ENCODE data around the gene PRDM15. TPM values are rescaled to one million over a fixed set of nuclear protein-coding genes. Genes with fewer than 3 reads are reported as not detected.

The PRDM15 gene
- total RNA-seq, 1 donor from 2014 or later, result 5.4 TPM

- H3K27me3 ChIP-seq (ENCODE audit: control insufficient read depth, insufficient read depth, low read length), result no peaks in the 10 kb centered on the region
- no peak for DNase-seq (ENCODE audit: low read depth)
- no peak for TF ChIP-seq CTCF (IDR thresholded peaks at IDR 0.05; ENCODE audit: insufficient read depth, low read length, poor library complexity, severe bottlenecking)
- H3K4me3 ChIP-seq (ENCODE audit: low read depth, low read length), result no peak overlapping the region
- peaks cover 3% of the 10 kb centered on the region for H3K36me3 ChIP-seq (ENCODE audit: control insufficient read depth, insufficient read depth, low read length)
Measured at GRCh38 chr21:41819856-41820281, 59.3 kb downstream of the PRDM15 start.

GRCh38 chr21:41819236-41819855 lies 59.8 kb downstream of the PRDM15 start:
- H3K36me3 ChIP-seq (ENCODE audit: control insufficient read depth, insufficient read depth, low read length), result peaks cover 3% of the 10 kb centered on the region
- no peak overlapping the region for H3K4me3 ChIP-seq (ENCODE audit: low read depth, low read length)
- TF ChIP-seq CTCF (IDR thresholded peaks at IDR 0.05; ENCODE audit: insufficient read depth, low read length, poor library complexity, severe bottlenecking), result no peak
- no peaks in the 10 kb centered on the region for H3K27me3 ChIP-seq (ENCODE audit: control insufficient read depth, insufficient read depth, low read length)
- no peak for DNase-seq (ENCODE audit: low read depth)

- no peak overlapping the region for H3K4me3 ChIP-seq (ENCODE audit: low read depth, low read length)
- H3K36me3 ChIP-seq (ENCODE audit: control insufficient read depth, insufficient read depth, low read length), result peaks cover 3% of the 10 kb centered on the region
- H3K27me3 ChIP-seq (ENCODE audit: control insufficient read depth, insufficient read depth, low read length), result no peaks in the 10 kb centered on the region
- no peak for TF ChIP-seq CTCF (IDR thresholded peaks at IDR 0.05; ENCODE audit: insufficient read depth, low read length, poor library complexity, severe bottlenecking)
- no peak for DNase-seq (ENCODE audit: low read depth)
Measured at GRCh38 chr21:41817877-41818855, 61.0 kb downstream of the PRDM15 start.

GRCh38 chr21:41817228-41817627 lies 61.9 kb downstream of the PRDM15 start:
- Histone ChIP-seq H3K4me3 (ENCODE audit: low read depth, low read length) (no peak overlapping the region), H3K27me3 (ENCODE audit: control insufficient read depth, insufficient read depth, low read length) (no peaks in the 10 kb centered on the region), H3K36me3 (ENCODE audit: control insufficient read depth, insufficient read depth, low read length) (peaks cover 3% of the 10 kb centered on the region)
- TF ChIP-seq CTCF (IDR thresholded peaks at IDR 0.05; ENCODE audit: insufficient read depth, low read length, poor library complexity, severe bottlenecking), result peak; percentile 89
- peak; percentile 49 for DNase-seq (ENCODE audit: low read depth)

- TF ChIP-seq CTCF (IDR thresholded peaks at IDR 0.05; ENCODE audit: insufficient read depth, low read length, poor library complexity, severe bottlenecking), result peak; percentile 94
- H3K36me3 ChIP-seq (ENCODE audit: control insufficient read depth, insufficient read depth, low read length), result peaks cover 3% of the 10 kb centered on the region
- no peaks in the 10 kb centered on the region for H3K27me3 ChIP-seq (ENCODE audit: control insufficient read depth, insufficient read depth, low read length)
- peak; percentile 7 for DNase-seq (ENCODE audit: low read depth)
- no peak overlapping the region for H3K4me3 ChIP-seq (ENCODE audit: low read depth, low read length)
Measured at GRCh38 chr21:41816583-41817165, 62.5 kb downstream of the PRDM15 start.

Measured in kidney epithelial cell (primary cell).